HG02588 (cell line): ENCODE results near the gene GABRP.
"Not testable (repeated sequence)": the region's sequence is repeated elsewhere in the genome, so short reads cannot be mapped to it uniquely, and the experiment has no call there.

Source experiments
- ATAC-seq: cut with Tn5 transposase; IDR thresholded peaks from one replicate; pipeline ENCODE4 v1.9.1; 2021; ENCODE audit warnings: mild to moderate bottlenecking, moderate library complexity; ENCODE audit not compliant: unreplicated experiment

GABRP gene

DNA sequence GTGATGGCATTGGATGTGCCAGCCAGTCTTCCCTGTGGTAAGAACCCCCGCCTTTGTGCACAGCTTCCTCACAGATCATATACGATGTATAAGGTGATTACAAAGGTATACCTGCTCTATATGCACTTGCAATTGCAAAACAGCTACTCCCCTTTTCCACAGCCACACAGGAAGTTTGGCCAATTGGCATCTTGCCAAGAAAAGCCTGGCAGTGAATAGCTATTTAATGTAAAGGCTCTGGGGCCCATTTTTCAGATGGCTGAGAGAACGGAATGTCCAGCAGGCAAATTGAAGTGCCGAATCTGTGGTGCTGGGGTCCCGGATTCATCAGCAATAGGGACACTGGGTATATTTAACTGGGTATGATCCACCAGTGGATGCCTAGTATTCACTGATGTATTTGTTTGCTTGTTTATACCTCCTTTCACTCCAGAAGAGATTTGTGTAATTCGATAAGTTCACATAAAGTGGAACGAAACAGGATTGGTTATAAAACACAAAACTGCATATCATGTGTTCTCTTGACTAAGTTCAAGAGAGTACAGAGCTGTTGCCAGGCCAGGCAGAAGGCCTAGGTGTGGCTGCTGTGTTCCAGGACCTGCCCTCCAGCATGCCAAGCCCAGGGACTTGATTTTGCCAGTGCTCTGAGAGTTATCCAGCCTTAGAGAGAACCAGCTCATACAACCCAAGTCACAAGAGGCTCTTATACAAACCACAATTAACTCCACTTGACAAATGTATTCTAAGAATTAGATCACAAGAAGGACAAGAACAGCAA, 27.7 kb upstream of the GABRP start:
- no peak for ATAC-seq

GRCh38 chr5:170756691-170757090, 26.8 kb upstream of the GABRP start:
- no peak for ATAC-seq

DNA sequence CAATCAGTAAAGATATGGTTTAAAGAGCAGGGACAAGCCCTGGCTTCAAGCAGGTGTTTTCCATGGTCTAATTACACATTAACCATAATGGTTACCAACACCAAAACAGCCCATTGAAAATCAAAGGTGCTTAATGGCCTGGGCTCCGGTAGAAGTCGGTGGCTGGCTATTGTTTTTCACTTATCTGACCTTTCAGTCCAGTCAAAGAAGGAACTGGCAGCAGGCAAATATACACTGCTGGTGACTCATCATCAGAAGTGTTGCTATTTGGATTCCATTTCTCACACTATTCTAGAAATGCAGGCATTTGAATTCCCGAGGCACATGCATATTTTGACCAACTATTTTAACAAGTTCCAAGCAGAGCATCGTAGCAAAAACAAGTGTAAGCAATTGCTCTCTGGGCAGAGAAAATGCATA, 26.3 kb upstream of the GABRP start:
- peak; percentile 90 for ATAC-seq

- no peak for ATAC-seq
These were observed 25.9 kb upstream of the GABRP start for GRCh38 chr5:170757669-170758068.

DNA sequence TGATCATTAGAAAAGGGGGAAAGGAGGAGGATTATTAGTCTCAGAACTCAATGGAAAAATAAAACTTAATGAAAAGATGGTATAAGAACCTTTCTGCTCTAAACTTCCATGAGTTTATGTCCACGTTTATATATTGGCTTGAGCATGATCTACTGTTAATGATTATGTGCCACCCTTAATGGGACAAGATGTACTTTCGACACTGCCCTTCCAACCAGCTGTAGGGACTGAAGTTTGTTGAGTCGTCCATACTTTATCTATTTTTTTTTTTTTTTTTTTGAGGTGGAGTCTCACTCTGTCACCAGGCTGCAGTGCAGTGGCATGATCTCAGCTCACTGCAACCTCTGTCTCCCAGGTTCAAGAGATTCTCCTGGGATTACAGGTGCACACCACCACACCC, 25.0 kb upstream of the GABRP start:
- ATAC-seq, result no peak

- no peak for ATAC-seq
These were observed 23.4 kb upstream of the GABRP start for GRCh38 chr5:170760113-170760512.

DNA sequence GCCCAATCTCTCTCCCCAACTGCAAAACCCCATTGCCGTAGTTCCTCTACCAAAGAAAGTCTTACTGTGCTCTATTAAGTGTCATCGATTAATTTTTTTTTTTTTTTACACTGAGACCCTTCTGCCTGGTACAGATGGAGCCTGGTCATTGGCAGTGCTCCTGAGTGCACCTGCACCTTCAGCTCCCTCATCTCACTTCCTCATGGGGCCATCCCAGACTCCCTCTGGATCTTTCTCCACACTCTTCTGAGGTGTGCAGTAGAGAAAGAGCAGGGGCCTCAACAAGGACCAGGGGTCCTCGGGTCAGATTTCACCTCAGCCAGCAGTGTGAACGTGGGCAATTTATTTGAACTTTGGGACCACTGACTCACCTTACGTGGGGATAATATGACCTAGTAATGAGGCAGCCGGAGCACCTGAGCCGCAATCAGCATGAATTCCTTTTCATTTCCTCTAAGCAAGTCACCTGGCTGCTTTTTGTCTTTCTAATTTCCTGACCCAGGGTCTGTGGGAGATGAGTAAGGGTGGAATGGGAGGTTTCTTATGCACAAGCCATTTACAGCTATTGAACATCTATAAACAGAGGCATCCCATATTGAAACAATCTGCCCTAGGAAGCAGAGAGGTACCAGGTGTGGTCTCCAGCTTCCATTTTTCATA, 22.3 kb upstream of the GABRP start:
- no peak for ATAC-seq

DNA sequence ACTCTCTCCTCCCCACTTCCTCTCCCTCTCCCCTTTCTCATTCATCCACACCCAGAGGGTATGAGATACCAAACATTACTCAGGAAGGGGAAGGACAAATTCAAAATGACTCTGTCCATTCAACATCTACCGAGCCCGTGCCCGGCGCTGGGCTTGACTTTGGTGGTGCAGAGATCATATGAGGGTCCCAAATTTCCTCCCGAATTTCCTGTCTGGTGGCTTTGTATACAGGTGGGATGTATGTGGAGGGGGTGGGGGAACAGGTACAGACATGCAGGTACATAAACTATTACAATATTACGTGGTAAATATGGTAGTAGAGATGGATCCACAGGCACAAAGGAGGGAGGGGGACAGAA, 21.8 kb upstream of the GABRP start:
- no peak for ATAC-seq

GRCh38 chr5:170762298-170762697, 21.2 kb upstream of the GABRP start:
- ATAC-seq, result not testable (repeated sequence)

DNA sequence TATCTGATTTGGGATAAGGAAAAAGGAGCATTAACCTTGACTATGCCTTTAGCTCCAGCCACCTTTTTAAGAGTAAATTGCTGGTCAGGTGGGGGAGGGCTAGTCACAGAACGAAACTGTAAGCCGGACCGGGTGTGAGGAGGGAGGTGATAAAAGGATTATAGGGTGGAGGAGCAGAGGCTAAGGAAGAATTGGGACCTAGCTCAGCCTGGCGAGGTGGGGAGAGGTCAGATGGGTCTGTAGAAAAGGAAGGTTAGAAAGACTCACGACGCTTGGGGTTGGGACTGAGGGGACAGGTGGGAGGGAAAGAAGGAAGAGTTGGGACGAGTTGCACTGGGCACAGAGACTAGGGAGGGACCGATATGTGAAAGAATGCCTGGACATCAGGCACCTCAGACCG, 17.7 kb upstream of the GABRP start:
- not testable (repeated sequence) for ATAC-seq

GRCh38 chr5:170769246-170769645, 14.3 kb upstream of the GABRP start:
- no peak for ATAC-seq

- no peak for ATAC-seq
These were observed 13.6 kb upstream of the GABRP start for GRCh38 chr5:170769898-170770416.

DNA sequence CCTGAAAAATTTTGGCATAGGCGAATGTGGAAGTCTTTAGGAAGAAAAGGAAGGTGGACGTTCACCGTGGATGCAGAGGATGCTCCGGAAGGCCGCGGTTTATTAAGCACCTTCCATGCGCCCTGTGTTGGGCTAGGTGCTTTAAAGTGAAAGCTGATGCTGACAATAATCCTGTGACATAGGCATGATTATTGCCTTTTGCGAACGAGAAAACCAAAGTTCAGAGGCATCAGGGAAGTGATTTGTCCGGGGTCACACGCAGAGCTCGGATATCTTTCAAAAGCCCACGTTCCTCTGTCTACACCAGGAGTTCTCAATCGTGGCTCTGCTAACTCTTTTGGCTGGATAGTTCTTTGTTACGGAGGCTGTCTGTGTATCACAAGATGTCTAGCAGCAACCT, 12.0 kb upstream of the GABRP start:
- ATAC-seq, result no peak

- no peak for ATAC-seq
These were observed 10.2 kb upstream of the GABRP start for GRCh38 chr5:170773024-170773985.

- ATAC-seq, result no peak
These were observed 8.7 kb upstream of the GABRP start for GRCh38 chr5:170774831-170775230.

GRCh38 chr5:170781946-170782345, 1.6 kb upstream of the GABRP start:
- ATAC-seq, result no peak

- ATAC-seq, result no peak
These were observed 1.1 kb upstream of the GABRP start for GRCh38 chr5:170782438-170782837.

DNA sequence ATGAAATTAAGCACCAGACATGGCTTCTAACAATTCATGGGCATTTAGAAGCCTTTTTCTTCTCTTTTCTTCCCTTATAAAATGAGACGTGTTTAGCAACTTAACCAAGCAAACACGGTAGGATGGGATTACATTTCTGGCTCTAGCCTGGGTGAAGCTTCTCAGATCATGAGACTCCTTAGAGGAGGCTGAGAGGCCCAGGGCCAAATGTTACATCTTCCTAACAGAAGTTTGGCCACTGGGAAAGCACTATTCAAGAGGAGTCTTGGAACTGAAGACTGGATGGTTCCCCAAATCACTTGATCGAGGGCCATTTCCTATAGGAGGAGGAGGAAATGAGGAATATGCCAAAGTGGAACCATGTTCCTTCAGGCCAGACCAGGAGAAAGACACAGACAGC, 1.9 kb downstream of the GABRP start:
- ATAC-seq, result no peak

DNA sequence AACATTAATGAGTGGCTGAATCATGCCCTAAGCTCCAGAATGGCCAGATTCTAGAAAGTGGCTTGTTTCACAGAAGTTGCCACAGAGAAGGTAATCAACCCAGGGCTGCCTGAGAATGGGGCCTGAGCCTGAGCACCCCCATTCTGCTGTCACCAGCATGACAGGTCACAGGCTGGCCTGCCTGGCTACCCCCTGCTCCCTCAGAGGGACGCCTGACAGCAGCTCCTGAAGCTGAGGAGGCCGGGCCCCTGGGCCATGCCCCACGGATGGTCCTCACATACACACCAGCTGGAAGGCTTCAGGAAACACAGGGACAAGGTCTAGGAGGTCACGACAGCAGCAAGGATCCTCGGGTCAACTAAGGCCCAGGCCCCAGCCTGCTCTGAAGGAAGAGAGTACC, 3.7 kb downstream of the GABRP start:
- ATAC-seq, result no peak

DNA sequence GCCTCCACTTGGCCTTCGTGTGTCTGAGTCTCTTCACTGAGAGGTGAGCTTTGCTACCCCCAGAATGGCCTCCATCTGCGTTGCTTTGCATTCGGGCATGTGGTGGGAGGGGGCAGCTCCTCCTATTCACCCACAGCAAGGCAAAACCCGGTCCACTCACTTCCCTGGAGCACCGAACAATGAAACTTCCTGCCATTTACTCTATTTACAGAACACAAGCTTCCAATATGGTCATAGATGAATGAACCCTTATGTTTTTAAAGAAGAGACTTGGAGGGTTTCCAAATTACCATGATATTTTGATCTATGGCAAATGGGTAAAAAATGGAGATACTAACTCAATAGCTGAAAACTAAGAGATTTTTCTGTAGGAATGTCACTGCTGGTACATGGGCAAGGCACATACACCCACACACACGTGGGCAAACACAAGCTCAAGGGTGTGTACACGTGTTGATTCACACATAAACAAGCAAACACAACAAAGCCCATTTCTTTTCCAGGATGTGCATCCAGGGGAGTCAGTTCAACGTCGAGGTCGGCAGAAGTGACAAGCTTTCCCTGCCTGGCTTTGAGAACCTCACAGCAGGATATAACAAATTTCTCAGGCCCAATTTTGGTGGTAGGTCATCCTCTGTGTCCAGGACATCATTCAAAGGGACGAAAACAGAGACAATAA, 5.2 kb downstream of the GABRP start:
- ATAC-seq, result no peak
